ENCODE results near the gene CCDC170.

GRCh38 chr6:151524059-151524458, 30.2 kb downstream of the CCDC170 start:
- TF ChIP-seq CTCF (conservative IDR thresholded peaks at IDR 0.05 in 1 of 2, IDR thresholded peaks at IDR 0.05 in 1 of 2; ENCODE audit: low read depth in 1 of 2, low read length in 2 of 2) (no peak), EZH2 (IDR thresholded peaks at IDR 0.05; ENCODE audit: low read length, missing control alignments) (no peak)
